NT2/D1 (cell line): Measurements from ENCODE around the gene THPO.

Experiments used
- YY1 ChIP-seq: IDR thresholded peaks from 2 replicates; pipeline ENCODE4 v1.6.1; 2011; ENCODE audit not compliant: insufficient read length, insufficient read depth
- ZNF274 ChIP-seq: IDR thresholded peaks from 2 replicates; pipeline ENCODE4 v1.6.1; 2011; ENCODE audit warnings: mild to moderate bottlenecking, low read depth, low read length

DNA sequence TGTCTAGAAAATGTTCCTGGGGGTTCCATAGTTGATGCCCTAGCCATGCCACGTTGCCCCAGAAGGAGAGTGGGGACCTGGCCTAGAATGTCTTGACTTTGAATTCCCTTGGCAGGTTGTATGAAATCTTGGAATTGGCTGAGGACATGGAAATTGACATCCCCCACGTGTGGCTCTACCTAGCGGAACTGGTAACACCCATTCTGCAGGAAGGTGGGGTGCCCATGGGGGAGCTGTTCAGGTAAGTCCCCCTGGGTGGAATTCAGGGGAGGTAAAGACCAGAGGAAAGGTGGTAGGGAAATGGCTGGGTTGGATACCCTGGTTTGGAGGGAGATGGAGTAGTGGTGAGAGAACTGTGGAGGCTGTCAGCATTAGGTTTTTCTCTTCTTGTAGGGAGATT is 49.5 kb downstream of the THPO start:
- TF ChIP-seq YY1 = no peak
- TF ChIP-seq ZNF274 = no peak
